ENCODE data around the gene RXFP4.
"Not testable (repeated sequence)": the region's sequence is repeated elsewhere in the genome, so short reads cannot be mapped to it uniquely, and the experiment has no call there.

The RXFP4 gene, protein sequence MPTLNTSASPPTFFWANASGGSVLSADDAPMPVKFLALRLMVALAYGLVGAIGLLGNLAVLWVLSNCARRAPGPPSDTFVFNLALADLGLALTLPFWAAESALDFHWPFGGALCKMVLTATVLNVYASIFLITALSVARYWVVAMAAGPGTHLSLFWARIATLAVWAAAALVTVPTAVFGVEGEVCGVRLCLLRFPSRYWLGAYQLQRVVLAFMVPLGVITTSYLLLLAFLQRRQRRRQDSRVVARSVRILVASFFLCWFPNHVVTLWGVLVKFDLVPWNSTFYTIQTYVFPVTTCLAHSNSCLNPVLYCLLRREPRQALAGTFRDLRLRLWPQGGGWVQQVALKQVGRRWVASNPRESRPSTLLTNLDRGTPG

DNA sequence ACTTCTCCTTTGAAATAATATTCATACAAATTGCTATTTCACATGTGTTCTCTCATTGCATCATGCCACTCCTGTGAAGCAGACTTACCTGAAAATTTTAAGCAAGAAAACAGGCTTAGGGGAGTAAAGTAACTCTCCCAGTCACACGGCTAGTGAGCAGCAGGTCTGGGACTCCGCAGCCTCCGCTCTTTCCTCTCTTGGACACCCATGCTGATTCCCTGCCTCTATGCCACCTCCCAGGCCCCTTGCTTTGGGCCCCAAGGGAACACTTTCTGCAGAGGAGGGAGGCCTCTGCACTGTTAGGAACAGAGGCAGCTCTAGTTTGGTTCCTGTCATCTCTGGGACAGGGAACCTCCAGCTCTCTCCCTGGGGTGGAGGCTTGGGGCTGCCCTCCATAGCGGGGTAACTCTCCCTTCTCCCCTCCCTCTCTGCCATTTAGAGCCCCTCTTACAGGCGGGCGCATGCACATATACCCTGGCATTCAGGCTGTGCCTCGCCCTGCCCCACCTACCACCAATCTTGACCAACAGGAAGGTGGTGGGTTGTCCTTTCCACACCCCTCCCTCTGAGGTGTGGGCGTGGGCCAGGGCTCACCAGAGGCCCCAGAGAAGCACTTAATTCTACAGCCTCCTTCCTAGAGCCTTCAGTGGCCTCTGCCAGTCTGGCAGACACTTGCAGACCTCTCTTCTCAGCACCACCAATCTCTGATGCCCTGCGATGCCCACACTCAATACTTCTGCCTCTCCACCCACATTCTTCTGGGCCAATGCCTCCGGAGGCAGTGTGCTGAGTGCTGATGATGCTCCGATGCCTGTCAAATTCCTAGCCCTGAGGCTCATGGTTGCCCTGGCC lies at the start of gene RXFP4:
Gene RXFP4, plus strand, starts transcription at position 646 of the 852 bp plus-strand sequence. Its CDS starts 72 bp downstream, at position 718.
- Histone ChIP-seq H3K27ac (ENCODE audit: low read depth, low read length) (peak within 1 kb of the TSS; percentile 69), H3K27me3 (ENCODE audit: control insufficient read depth in 5 of 5, insufficient read depth in 4 of 5, low read length in 5 of 5) (no peaks in the 10 kb centered on the region), H3K4me3 (ENCODE audit: low read depth in 1 of 5, low read length in 5 of 5) (peak within 1 kb of the TSS in 3 of 5 donors; percentile 6 to 17 (median 16)), H3K36me3 (ENCODE audit: control insufficient read depth in 5 of 5, insufficient read depth in 5 of 5, low read length in 5 of 5) (peaks cover 0 to 9% (median 4%) of the 10 kb centered on the region in 5 donors), H3K9me3 (ENCODE audit: control insufficient read depth in 5 of 5, low read length in 5 of 5) (no peaks in the 10 kb centered on the region), H3K9ac (ENCODE audit: low read length in 5 of 5) (peak within 1 kb of the TSS in 2 of 5 donors; percentile 2 to 23), H3K4me1 (ENCODE audit: control insufficient read depth in 5 of 5, insufficient read depth in 5 of 5, low read length in 5 of 5) (peaks cover 12 to 68% (median 62%) of the 10 kb centered on the region in 5 donors)

DNA sequence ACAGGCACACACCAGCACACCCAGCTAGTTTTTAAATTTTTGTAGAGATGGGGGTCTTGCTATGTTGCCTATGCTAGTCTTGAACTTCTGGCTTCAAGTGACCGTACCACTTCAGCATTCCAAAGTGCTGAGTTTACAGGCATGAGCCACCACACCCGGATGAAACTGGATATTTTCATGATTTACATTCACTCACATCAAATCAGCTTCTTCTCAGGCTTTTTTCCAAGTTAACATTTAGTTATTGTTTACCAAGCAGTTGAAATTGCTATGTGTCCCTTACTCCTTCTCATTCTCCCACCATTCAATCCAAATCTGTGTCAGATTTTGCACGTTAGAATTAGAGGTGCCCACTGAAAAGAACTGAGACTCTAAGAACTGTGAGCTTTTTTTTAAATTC lies 48.6 kb upstream of the RXFP4 start:
- Histone ChIP-seq H3K36me3 (ENCODE audit: control insufficient read depth in 5 of 5, insufficient read depth in 5 of 5, low read length in 5 of 5) (peaks cover 0 to 12% (median 4%) of the 10 kb centered on the region in 5 donors), H3K9ac (ENCODE audit: low read length in 5 of 5) (peak overlapping the region in 1 of 5 donors; percentile 26), H3K4me3 (ENCODE audit: low read depth in 1 of 5, low read length in 5 of 5) (no peak overlapping the region), H3K27ac (ENCODE audit: low read depth, low read length) (peak overlapping the region; percentile 39), H3K27me3 (ENCODE audit: control insufficient read depth in 5 of 5, insufficient read depth in 4 of 5, low read length in 5 of 5) (no peaks in the 10 kb centered on the region), H3K9me3 (ENCODE audit: control insufficient read depth in 5 of 5, low read length in 5 of 5) (no peaks in the 10 kb centered on the region), H3K4me1 (ENCODE audit: control insufficient read depth in 5 of 5, insufficient read depth in 5 of 5, low read length in 5 of 5) (peaks cover 0 to 26% (median 6%) of the 10 kb centered on the region in 5 donors)

DNA sequence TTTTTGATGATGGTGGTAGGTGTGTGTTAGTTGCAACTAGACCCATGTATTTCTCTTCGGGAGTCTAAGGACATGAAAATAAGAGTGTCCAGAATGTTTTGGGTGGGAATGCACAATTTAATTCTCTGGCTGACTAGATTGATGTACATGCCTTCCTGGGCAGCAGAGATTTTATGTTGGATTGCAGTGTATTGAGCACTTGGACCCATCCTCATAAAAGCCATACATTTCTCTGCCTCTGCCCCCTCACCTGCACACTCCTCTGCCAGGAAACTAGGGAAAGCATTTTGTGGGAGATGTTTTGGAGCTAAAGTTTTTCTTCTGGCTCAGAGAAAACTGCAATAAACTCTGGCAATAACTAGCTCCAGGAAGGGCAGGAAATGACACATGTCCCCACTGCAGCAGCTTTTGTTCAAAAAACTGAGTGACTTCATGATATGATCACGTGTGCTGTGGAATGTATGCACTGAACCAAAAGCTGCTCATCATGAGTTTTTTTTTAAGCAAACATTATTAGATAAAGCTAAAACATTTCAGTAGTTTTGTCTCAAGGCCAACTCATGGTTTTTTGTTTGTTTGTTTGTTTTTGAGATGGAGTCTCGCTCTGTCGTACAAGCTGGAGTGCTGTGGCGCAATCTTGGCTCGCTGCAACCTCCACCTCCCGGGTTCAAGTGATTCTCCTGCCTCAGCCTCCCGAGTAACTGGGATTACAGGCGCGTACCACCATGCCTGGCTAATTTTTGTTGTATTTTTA lies 47.9 kb upstream of the RXFP4 start:
- H3K4me1 ChIP-seq (ENCODE audit: control insufficient read depth in 5 of 5, insufficient read depth in 5 of 5, low read length in 5 of 5): peaks cover 0 to 26% (median 6%) of the 10 kb centered on the region in 5 donors
- H3K27me3 ChIP-seq (ENCODE audit: control insufficient read depth in 5 of 5, insufficient read depth in 4 of 5, low read length in 5 of 5): no peaks in the 10 kb centered on the region
- peaks cover 0 to 14% (median 4%) of the 10 kb centered on the region in 5 donors for H3K36me3 ChIP-seq (ENCODE audit: control insufficient read depth in 5 of 5, insufficient read depth in 5 of 5, low read length in 5 of 5)
- H3K9me3 ChIP-seq (ENCODE audit: control insufficient read depth in 5 of 5, low read length in 5 of 5): no peaks in the 10 kb centered on the region
- peak overlapping the region; percentile 39 for H3K27ac ChIP-seq (ENCODE audit: low read depth, low read length)
- H3K9ac ChIP-seq (ENCODE audit: low read length in 5 of 5): peak overlapping the region in 2 of 5 donors; percentile 26 to 38
- peak overlapping the region in 1 of 5 donors; percentile 35 for H3K4me3 ChIP-seq (ENCODE audit: low read depth in 1 of 5, low read length in 5 of 5)

DNA sequence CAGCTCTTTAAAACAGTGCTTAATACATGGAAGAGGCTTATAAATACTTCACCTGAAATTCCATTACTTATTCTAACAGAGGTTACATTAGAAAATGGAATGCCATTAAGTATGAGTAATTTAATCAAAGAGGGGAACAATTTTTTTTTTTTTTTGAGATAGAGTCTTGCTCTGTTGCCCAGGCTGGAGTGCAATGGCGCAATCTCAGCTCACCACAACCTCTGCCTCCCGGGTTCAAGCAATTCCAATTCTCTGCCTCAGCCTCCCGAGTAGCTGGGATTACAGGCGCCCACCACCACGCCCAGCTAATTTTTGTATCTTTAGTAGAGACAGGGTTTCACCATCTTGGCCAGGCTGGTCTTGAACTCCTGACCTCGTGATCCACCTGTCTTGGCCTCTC lies 45.8 kb upstream of the RXFP4 start:
- not testable (repeated sequence) for H3K27ac ChIP-seq (ENCODE audit: low read depth, low read length)

DNA sequence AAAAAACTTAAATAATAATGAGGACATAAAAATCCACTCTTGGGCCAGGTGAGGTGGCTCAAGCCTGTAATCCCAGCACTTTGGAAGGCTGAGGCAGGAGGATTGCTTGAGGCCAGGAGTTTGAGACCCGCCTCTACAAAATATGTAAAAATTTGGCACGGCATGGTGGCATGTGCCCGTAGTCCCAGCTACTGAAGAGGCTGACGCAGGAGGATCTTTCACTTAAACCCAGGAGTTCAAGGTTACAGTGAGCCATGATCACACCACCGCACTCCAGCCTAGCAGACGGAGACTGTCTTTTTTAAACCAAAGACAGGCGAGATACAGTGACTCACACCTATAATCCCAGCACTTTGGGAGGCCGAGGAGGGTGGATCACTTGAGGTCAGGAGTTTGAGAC lies 45.0 kb upstream of the RXFP4 start:
- not testable (repeated sequence) for H3K9ac ChIP-seq (ENCODE audit: low read length in 5 of 5); H3K9me3 ChIP-seq (ENCODE audit: control insufficient read depth in 5 of 5, low read length in 5 of 5); H3K27ac ChIP-seq (ENCODE audit: low read depth, low read length); H3K27me3 ChIP-seq (ENCODE audit: control insufficient read depth in 5 of 5, insufficient read depth in 4 of 5, low read length in 5 of 5); H3K4me3 ChIP-seq (ENCODE audit: low read depth in 1 of 5, low read length in 5 of 5)
- Histone ChIP-seq H3K4me1 (ENCODE audit: control insufficient read depth in 5 of 5, insufficient read depth in 5 of 5, low read length in 5 of 5) (peaks cover 0 to 17% (median 6%) of the 10 kb centered on the region in 5 donors), H3K36me3 (ENCODE audit: control insufficient read depth in 5 of 5, insufficient read depth in 5 of 5, low read length in 5 of 5) (peaks cover 19 to 43% (median 29%) of the 10 kb centered on the region in 5 donors)

More for the DNA sequence above, 45.8 kb upstream of the RXFP4 start:
- Histone ChIP-seq H3K36me3 (ENCODE audit: control insufficient read depth in 5 of 5, insufficient read depth in 5 of 5, low read length in 5 of 5) (peaks cover 19 to 34% (median 23%) of the 10 kb centered on the region in 5 donors), H3K4me1 (ENCODE audit: control insufficient read depth in 5 of 5, insufficient read depth in 5 of 5, low read length in 5 of 5) (peaks cover 0 to 17% (median 6%) of the 10 kb centered on the region in 5 donors)
- H3K9ac ChIP-seq (ENCODE audit: low read length in 5 of 5); H3K9me3 ChIP-seq (ENCODE audit: control insufficient read depth in 5 of 5, low read length in 5 of 5); H3K4me3 ChIP-seq (ENCODE audit: low read depth in 1 of 5, low read length in 5 of 5); H3K27me3 ChIP-seq (ENCODE audit: control insufficient read depth in 5 of 5, insufficient read depth in 4 of 5, low read length in 5 of 5): not testable (repeated sequence)

DNA sequence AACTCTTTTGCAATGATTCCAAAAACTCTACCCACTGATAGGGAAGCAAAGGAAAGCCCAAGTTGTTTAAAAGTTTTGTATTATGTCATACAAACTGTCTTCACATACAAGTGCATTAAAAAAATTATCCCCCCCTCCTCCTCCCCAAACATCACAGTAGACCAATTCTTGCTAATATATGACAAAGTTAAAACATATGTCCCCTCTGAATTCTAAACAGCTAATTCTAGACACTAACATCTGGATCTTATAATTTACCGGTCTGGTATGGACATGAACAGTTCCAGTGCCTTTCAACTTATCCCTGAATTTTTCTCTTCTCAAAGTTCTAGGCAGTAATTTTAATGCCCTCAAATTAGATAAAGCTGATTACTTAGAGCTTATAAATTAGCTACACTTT lies 43.7 kb upstream of the RXFP4 start:
- Histone ChIP-seq H3K9me3 (ENCODE audit: control insufficient read depth in 5 of 5, low read length in 5 of 5) (no peaks in the 10 kb centered on the region), H3K4me3 (ENCODE audit: low read depth in 1 of 5, low read length in 5 of 5) (no peak overlapping the region), H3K27me3 (ENCODE audit: control insufficient read depth in 5 of 5, insufficient read depth in 4 of 5, low read length in 5 of 5) (no peaks in the 10 kb centered on the region), H3K27ac (ENCODE audit: low read depth, low read length) (no peak overlapping the region), H3K36me3 (ENCODE audit: control insufficient read depth in 5 of 5, insufficient read depth in 5 of 5, low read length in 5 of 5) (peaks cover 19 to 53% (median 32%) of the 10 kb centered on the region in 5 donors), H3K9ac (ENCODE audit: low read length in 5 of 5) (peak overlapping the region in 1 of 5 donors; percentile 13), H3K4me1 (ENCODE audit: control insufficient read depth in 5 of 5, insufficient read depth in 5 of 5, low read length in 5 of 5) (peaks cover 0 to 14% (median 6%) of the 10 kb centered on the region in 5 donors)

DNA sequence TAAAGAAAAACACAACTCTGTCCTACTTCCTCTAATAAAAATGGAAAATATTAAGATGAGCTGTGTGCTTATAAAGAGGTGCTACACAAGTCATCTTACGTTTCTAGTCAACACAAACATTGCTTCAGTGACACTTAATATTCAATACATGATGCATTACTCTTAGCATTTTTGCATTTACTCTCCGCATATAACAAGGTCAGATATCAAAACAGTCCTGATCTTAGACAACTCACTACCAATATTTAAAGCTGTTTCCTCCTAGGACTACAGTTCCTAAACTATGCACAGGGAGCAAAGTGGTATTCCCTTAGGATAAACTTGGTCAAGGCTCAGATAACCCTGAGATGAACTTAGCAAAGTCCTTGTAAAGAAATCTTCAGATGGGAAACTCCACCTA lies 42.5 kb upstream of the RXFP4 start:
- Histone ChIP-seq H3K27ac (ENCODE audit: low read depth, low read length) (no peak overlapping the region), H3K36me3 (ENCODE audit: control insufficient read depth in 5 of 5, insufficient read depth in 5 of 5, low read length in 5 of 5) (peaks cover 19 to 59% (median 40%) of the 10 kb centered on the region in 5 donors), H3K9me3 (ENCODE audit: control insufficient read depth in 5 of 5, low read length in 5 of 5) (no peaks in the 10 kb centered on the region), H3K9ac (ENCODE audit: low read length in 5 of 5) (no peak overlapping the region), H3K27me3 (ENCODE audit: control insufficient read depth in 5 of 5, insufficient read depth in 4 of 5, low read length in 5 of 5) (no peaks in the 10 kb centered on the region), H3K4me1 (ENCODE audit: control insufficient read depth in 5 of 5, insufficient read depth in 5 of 5, low read length in 5 of 5) (peaks cover 0 to 3% (median 0%) of the 10 kb centered on the region in 5 donors), H3K4me3 (ENCODE audit: low read depth in 1 of 5, low read length in 5 of 5) (no peak overlapping the region)

DNA sequence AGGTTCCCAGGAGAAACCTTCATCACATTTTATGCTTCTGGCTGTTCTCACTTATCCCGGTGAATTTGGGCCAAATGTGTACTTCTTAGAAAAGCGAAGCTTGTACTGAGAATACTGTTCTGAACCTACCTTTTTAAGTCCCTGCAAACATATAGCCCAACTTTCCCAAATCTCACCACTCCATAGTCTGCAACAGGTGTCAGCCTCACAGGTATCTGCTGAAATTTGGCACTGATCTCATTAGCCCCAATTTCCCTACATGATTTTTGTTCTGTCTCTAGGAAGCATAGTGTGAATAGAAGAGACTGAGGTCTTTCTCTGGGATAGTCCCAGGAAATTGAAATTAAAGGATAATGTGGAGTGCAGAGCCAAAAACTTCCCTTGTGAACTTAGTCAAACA lies 41.8 kb upstream of the RXFP4 start:
- Histone ChIP-seq H3K27ac (ENCODE audit: low read depth, low read length) (no peak overlapping the region), H3K27me3 (ENCODE audit: control insufficient read depth in 5 of 5, insufficient read depth in 4 of 5, low read length in 5 of 5) (no peaks in the 10 kb centered on the region), H3K9ac (ENCODE audit: low read length in 5 of 5) (no peak overlapping the region), H3K4me1 (ENCODE audit: control insufficient read depth in 5 of 5, insufficient read depth in 5 of 5, low read length in 5 of 5) (no peaks in the 10 kb centered on the region), H3K4me3 (ENCODE audit: low read depth in 1 of 5, low read length in 5 of 5) (no peak overlapping the region), H3K9me3 (ENCODE audit: control insufficient read depth in 5 of 5, low read length in 5 of 5) (no peaks in the 10 kb centered on the region), H3K36me3 (ENCODE audit: control insufficient read depth in 5 of 5, insufficient read depth in 5 of 5, low read length in 5 of 5) (peaks cover 26 to 67% (median 48%) of the 10 kb centered on the region in 5 donors)

DNA sequence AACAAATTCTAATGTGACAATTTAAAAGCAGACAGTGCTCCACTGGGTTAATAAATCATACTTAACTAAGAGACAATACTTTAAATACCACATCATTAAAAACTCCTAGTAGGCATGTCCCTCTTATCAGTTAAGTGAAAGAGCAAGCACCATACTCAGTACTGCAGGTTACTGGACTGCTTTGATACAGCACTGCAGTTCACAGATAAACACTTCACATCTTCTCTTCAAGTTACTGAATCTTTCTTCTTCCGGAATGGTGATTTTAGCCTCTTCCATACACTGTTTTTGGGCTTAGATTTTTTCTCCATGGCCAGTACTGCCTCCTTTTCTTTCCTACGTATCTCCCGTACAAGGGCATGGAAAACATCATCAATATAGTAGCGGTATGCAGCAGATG lies 41.3 kb upstream of the RXFP4 start:
- Histone ChIP-seq H3K36me3 (ENCODE audit: control insufficient read depth in 5 of 5, insufficient read depth in 5 of 5, low read length in 5 of 5) (peaks cover 29 to 72% (median 52%) of the 10 kb centered on the region in 5 donors), H3K27me3 (ENCODE audit: control insufficient read depth in 5 of 5, insufficient read depth in 4 of 5, low read length in 5 of 5) (no peaks in the 10 kb centered on the region), H3K9ac (ENCODE audit: low read length in 5 of 5) (peak overlapping the region in 1 of 5 donors; percentile 33), H3K9me3 (ENCODE audit: control insufficient read depth in 5 of 5, low read length in 5 of 5) (no peaks in the 10 kb centered on the region), H3K4me1 (ENCODE audit: control insufficient read depth in 5 of 5, insufficient read depth in 5 of 5, low read length in 5 of 5) (no peaks in the 10 kb centered on the region), H3K4me3 (ENCODE audit: low read depth in 1 of 5, low read length in 5 of 5) (no peak overlapping the region), H3K27ac (ENCODE audit: low read depth, low read length) (no peak overlapping the region)
